Epithelial cell of esophagus (primary cell): ENCODE measurements around the gene FCHSD2.
"Not testable (repeated sequence)": the region's sequence is repeated elsewhere in the genome, so short reads cannot be mapped to it uniquely, and the experiment has no call there.

Experiments
- DNase-seq: peaks from one replicate; pipeline ENCODE4 v3.0.0; 2010; ENCODE audit warnings: low read depth
- H3K4me3 ChIP-seq: 2 replicates; pipeline ENCODE4 v1.5.1; 2011; ENCODE audit warnings: mild to moderate bottlenecking, low read length, control low read depth
- CTCF ChIP-seq: IDR thresholded peaks from 2 replicates; pipeline ENCODE4 v1.5.1; 2011; ENCODE audit warnings: low read depth, mild to moderate bottlenecking, low read length, control low read depth, inconsistent platforms; ENCODE audit not compliant: insufficient read depth; ENCODE audit errors: missing control alignments

The FCHSD2 gene

GRCh38 chr11:73135346-73136284 is 6.5 kb downstream of the FCHSD2 start:
- no peak overlapping the region for H3K4me3 ChIP-seq
- TF ChIP-seq CTCF, result no peak

GRCh38 chr11:73132349-73132748 is 9.8 kb downstream of the FCHSD2 start:
- peak; percentile 66 for DNase-seq
- not testable (repeated sequence) for H3K4me3 ChIP-seq

More at GRCh38 chr11:73135346-73136284, 6.5 kb downstream of the FCHSD2 start:
- no peak for DNase-seq

- no peak for TF ChIP-seq CTCF
- H3K4me3 ChIP-seq, result no peak overlapping the region
- DNase-seq, result no peak
Observed at GRCh38 chr11:73130181-73130580, 11.9 kb downstream of the FCHSD2 start.

- H3K4me3 ChIP-seq, result no peak overlapping the region
- TF ChIP-seq CTCF, result no peak
- no peak for DNase-seq
Observed at GRCh38 chr11:73129198-73129597, 12.9 kb downstream of the FCHSD2 start.

- no peak for TF ChIP-seq CTCF
- DNase-seq, result no peak
- H3K4me3 ChIP-seq, result no peak overlapping the region
Observed at GRCh38 chr11:73126804-73127480, 15.2 kb downstream of the FCHSD2 start.

GRCh38 chr11:73124800-73125199 is 17.3 kb downstream of the FCHSD2 start:
- no peak for DNase-seq
- H3K4me3 ChIP-seq, result no peak overlapping the region
- TF ChIP-seq CTCF, result no peak

- not testable (repeated sequence) for H3K4me3 ChIP-seq, DNase-seq
Observed at GRCh38 chr11:73123892-73124291, 18.2 kb downstream of the FCHSD2 start.

GRCh38 chr11:73121692-73122091 is 20.4 kb downstream of the FCHSD2 start:
- no peak overlapping the region for H3K4me3 ChIP-seq
- DNase-seq, result no peak
- no peak for TF ChIP-seq CTCF
